ENCODE measurements around the gene ANKRD44. TPM values are rescaled to one million over a fixed set of nuclear protein-coding genes. Genes with fewer than 3 reads are reported as not detected.

Gene ANKRD44
- total RNA-seq: 0.47 and 0.49 TPM in 2 replicates

GRCh38 chr2:197310271-197310985, at the start of gene ANKRD44:
Gene ANKRD44 (minus strand): TSS chr2:197310780. CDS start chr2:197310604, 176 bp downstream.

Other genes with a start within 250 kb of the ANKRD44 start
- gene SF3B1, start 124.2 kb upstream of the ANKRD44 start, total RNA-seq: 70.1 and 83.6 TPM in 2 replicates
- gene COQ10B, start 142.8 kb upstream of the ANKRD44 start, total RNA-seq: 19.7 and 24.4 TPM in 2 replicates
- 200 and 364 TPM in 2 replicates for gene HSPD1, start 189.1 kb upstream of the ANKRD44 start, total RNA-seq
- 106 and 275 TPM in 2 replicates for gene HSPE1, start 189.6 kb upstream of the ANKRD44 start, total RNA-seq
- 24.5 and 28.6 TPM in 2 replicates for gene MOB4, start 205.3 kb upstream of the ANKRD44 start, total RNA-seq